Liver (tissue), 9 donors: ENCODE data around the gene ERP27. TPM values are rescaled to one million over a fixed set of nuclear protein-coding genes. Genes with fewer than 3 reads are reported as not detected.

Experiments
- DNase-seq: peaks from one replicate; pipeline ENCODE4 v3.0.0-alpha.2; 2017; ENCODE audit warnings: low spot score
- H3K27ac ChIP-seq, 2 donors: one replicate each; pipeline ENCODE4 v1.7.0; 2013; ENCODE audit warnings: inconsistent platforms in 2 of 2, low read length in 2 of 2, control low read depth in 1 of 2, low read depth in 1 of 2, mild to moderate bottlenecking in 1 of 2
- H3K27me3 ChIP-seq, 4 donors: one replicate each; pipeline versions ENCODE4 v1.6.1 to v1.7.0; 2013; ENCODE audit warnings: low read length in 3 of 4, inconsistent platforms in 1 of 4, mild to moderate bottlenecking in 1 of 4, moderate library complexity in 1 of 4; ENCODE audit not compliant: control insufficient read depth in 4 of 4, insufficient read depth in 4 of 4
- H3K36me3 ChIP-seq, 4 donors: one replicate each; pipeline versions ENCODE4 v1.6.1 to v1.7.0; 2013; ENCODE audit warnings: low read length in 3 of 4, mild to moderate bottlenecking in 3 of 4, low read depth in 1 of 4, moderate library complexity in 1 of 4; ENCODE audit not compliant: control insufficient read depth in 4 of 4, insufficient read depth in 3 of 4
- H3K4me1 ChIP-seq, 4 donors: one replicate each; pipeline versions ENCODE4 v1.6.1 to v1.7.0; 2013; ENCODE audit warnings: low read length in 3 of 4, mild to moderate bottlenecking in 3 of 4, moderate library complexity in 1 of 4; ENCODE audit not compliant: control insufficient read depth in 4 of 4, insufficient read depth in 4 of 4
- H3K4me3 ChIP-seq, 3 donors: one replicate each; pipeline versions ENCODE4 v1.6.1 to v1.7.0; 2013; ENCODE audit warnings: low read length in 3 of 3, control low read depth in 1 of 3, low read depth in 1 of 3, mild to moderate bottlenecking in 1 of 3
- H3K9ac ChIP-seq, 2 donors: one replicate each; pipeline ENCODE4 v1.7.0; 2013; ENCODE audit warnings: low read length in 2 of 2, mild to moderate bottlenecking in 2 of 2, moderate library complexity in 2 of 2, control low read depth in 1 of 2, low read depth in 1 of 2
- H3K9me3 ChIP-seq, 4 donors: one replicate each; pipeline versions ENCODE4 v1.6.1 to v1.7.0; 2013; ENCODE audit warnings: low read length in 3 of 4; ENCODE audit not compliant: control insufficient read depth in 4 of 4
- ATF3 ChIP-seq: IDR thresholded peaks from 2 replicates; pipeline ENCODE4 v1.6.1; 2016; ENCODE audit warnings: antibody characterized with exemption
- EGR1 ChIP-seq, 2 donors: IDR thresholded peaks; 2 replicates each; pipeline ENCODE4 v1.6.1; 2016 to 2018; ENCODE audit warnings: antibody characterized with exemption in 2 of 2, low read depth in 2 of 2
- FOXA1 ChIP-seq: IDR thresholded peaks from 2 replicates; pipeline ENCODE4 v1.6.1; 2016; ENCODE audit warnings: antibody characterized with exemption
- FOXA2 ChIP-seq: IDR thresholded peaks from 2 replicates; pipeline ENCODE4 v1.6.1; 2016; ENCODE audit warnings: antibody characterized with exemption
- GABPA ChIP-seq, 2 donors: IDR thresholded peaks in 1 of 2; conservative IDR thresholded peaks in 1 of 2; 2 replicates each; pipeline ENCODE4 v1.6.1; 2016; ENCODE audit warnings: antibody characterized with exemption in 2 of 2, mild to moderate bottlenecking in 1 of 2, moderate library complexity in 1 of 2
- HNF4A ChIP-seq, 2 donors: conservative IDR thresholded peaks; 2 replicates each; pipeline ENCODE4 v1.6.1; 2016; ENCODE audit warnings: antibody characterized with exemption in 2 of 2, mild to moderate bottlenecking in 2 of 2
- HNF4G ChIP-seq: IDR thresholded peaks from 2 replicates; pipeline ENCODE4 v1.6.1; 2016; ENCODE audit warnings: antibody characterized with exemption
- JUND ChIP-seq, 2 donors: IDR thresholded peaks; 2 replicates each; pipeline ENCODE4 v1.6.1; 2016; ENCODE audit warnings: antibody characterized with exemption in 2 of 2
- NR2F2 ChIP-seq: IDR thresholded peaks from 2 replicates; pipeline ENCODE4 v1.6.1; 2016; ENCODE audit warnings: antibody characterized with exemption
- RAD21 ChIP-seq, 2 donors: IDR thresholded peaks; 2 replicates each; pipeline ENCODE4 v1.6.1; 2016; ENCODE audit warnings: antibody characterized with exemption in 2 of 2, mild to moderate bottlenecking in 2 of 2
- REST ChIP-seq: IDR thresholded peaks from 2 replicates; pipeline ENCODE4 v1.6.1; 2016; ENCODE audit warnings: antibody characterized with exemption, mild to moderate bottlenecking
- RXRA ChIP-seq, 2 donors: IDR thresholded peaks; 2 replicates each; pipeline ENCODE4 v1.6.1; 2017 to 2018; ENCODE audit warnings: antibody characterized with exemption in 2 of 2, mild to moderate bottlenecking in 1 of 2
- SP1 ChIP-seq: IDR thresholded peaks from 2 replicates; pipeline ENCODE4 v1.6.1; 2018; ENCODE audit warnings: antibody characterized with exemption, mild to moderate bottlenecking
- TAF1 ChIP-seq: conservative IDR thresholded peaks from 2 replicates; pipeline ENCODE4 v1.6.1; 2016; ENCODE audit warnings: antibody characterized with exemption, mild to moderate bottlenecking
- YY1 ChIP-seq: IDR thresholded peaks from 2 replicates; pipeline ENCODE4 v1.6.1; 2016; ENCODE audit warnings: antibody characterized with exemption, mild to moderate bottlenecking
- WGBS: extraction: QIAGEN DNeasy Blood & Tissue Kit; methylation state at CpG from one replicate; pipeline ENCODE4 v1.1.7; 2013; 5-methylcytosine and 5-hydroxymethylcytosine counted together
- polyA plus RNA-seq, 2 donors: library from polyadenylated mRNA; stranded (reverse) in 1 of 2; unstranded in 1 of 2; fragments of 200-250 nt in 1 of 2; fragments of >200 nt in 1 of 2; fragmentation: Nextera tagmentation in 1 of 2; extraction: Ambion mirVana in 1 of 2; gene quantifications; one replicate each; pipeline versions ENCODE4 v1.2.1 to v1.2.3, GENCODE V29; 2013 to 2015
- total RNA-seq, 2 donors: library from RNA; depleted of rRNA; stranded (reverse); fragments of >200 nt; gene quantifications; one replicate each; pipeline ENCODE4 v1.2.3, GENCODE V29; 2014
- TF ChIP-seq, protein P1 (sequence below): IDR thresholded peaks from 2 replicates; pipeline ENCODE4 v1.6.1; 2016; ENCODE audit warnings: antibody characterized with exemption
- TF ChIP-seq, protein P2 (sequence below): IDR thresholded peaks from 2 replicates; pipeline ENCODE4 v1.6.1; 2016; ENCODE audit warnings: antibody characterized with exemption
- TF ChIP-seq, protein P3 (sequence below): fragments of 150-350 bp; IDR thresholded peaks from 2 replicates; pipeline ENCODE4 v1.5.1; 2017; ENCODE audit warnings: improper control_type of control experiment, low read depth, low read length; ENCODE audit not compliant: missing input control
- donor health status: healthy.
- donor health status: healthy.
- donor health status: healthy.
- donor health status: healthy.
- donor health status: healthy.

Gene ERP27
- total and polyA plus RNA-seq, 4 donors, result 0.14 to 5.8 (median 0.51) TPM

GRCh38 chr12:14960548-14961465 is 22.5 kb upstream of the ERP27 start:
- peak overlapping the region; percentile 30 to 62 (median 37) for H3K4me3 ChIP-seq
- TF ChIP-seq FOXA2 (no peak), EGR1 (IDR thresholded peaks at IDR 0.05; ENCODE audit: low read depth in 2 of 2) (no peak), YY1 (no peak), SP1 (no peak), JUND (IDR thresholded peaks at IDR 0.05) (no peak), FOXA1 (no peak), ATF3 (no peak), HNF4A (conservative IDR thresholded peaks at IDR 0.05) (no peak), RAD21 (IDR thresholded peaks at IDR 0.05) (no peak), RXRA (IDR thresholded peaks at IDR 0.05) (no peak), TAF1 (no peak), REST (no peak), NR2F2 (no peak), HNF4G (no peak), GABPA (IDR thresholded peaks at IDR 0.05 in 1 of 2, conservative IDR thresholded peaks at IDR 0.05 in 1 of 2) (no peak)
- TF ChIP-seq, protein P1, sequence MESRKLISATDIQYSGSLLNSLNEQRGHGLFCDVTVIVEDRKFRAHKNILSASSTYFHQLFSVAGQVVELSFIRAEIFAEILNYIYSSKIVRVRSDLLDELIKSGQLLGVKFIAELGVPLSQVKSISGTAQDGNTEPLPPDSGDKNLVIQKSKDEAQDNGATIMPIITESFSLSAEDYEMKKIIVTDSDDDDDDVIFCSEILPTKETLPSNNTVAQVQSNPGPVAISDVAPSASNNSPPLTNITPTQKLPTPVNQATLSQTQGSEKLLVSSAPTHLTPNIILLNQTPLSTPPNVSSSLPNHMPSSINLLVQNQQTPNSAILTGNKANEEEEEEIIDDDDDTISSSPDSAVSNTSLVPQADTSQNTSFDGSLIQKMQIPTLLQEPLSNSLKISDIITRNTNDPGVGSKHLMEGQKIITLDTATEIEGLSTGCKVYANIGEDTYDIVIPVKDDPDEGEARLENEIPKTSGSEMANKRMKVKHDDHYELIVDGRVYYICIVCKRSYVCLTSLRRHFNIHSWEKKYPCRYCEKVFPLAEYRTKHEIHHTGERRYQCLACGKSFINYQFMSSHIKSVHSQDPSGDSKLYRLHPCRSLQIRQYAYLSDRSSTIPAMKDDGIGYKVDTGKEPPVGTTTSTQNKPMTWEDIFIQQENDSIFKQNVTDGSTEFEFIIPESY, result no peak
- TF ChIP-seq, protein P2, sequence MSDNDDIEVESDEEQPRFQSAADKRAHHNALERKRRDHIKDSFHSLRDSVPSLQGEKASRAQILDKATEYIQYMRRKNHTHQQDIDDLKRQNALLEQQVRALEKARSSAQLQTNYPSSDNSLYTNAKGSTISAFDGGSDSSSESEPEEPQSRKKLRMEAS, result no peak
- TF ChIP-seq, protein P3, sequence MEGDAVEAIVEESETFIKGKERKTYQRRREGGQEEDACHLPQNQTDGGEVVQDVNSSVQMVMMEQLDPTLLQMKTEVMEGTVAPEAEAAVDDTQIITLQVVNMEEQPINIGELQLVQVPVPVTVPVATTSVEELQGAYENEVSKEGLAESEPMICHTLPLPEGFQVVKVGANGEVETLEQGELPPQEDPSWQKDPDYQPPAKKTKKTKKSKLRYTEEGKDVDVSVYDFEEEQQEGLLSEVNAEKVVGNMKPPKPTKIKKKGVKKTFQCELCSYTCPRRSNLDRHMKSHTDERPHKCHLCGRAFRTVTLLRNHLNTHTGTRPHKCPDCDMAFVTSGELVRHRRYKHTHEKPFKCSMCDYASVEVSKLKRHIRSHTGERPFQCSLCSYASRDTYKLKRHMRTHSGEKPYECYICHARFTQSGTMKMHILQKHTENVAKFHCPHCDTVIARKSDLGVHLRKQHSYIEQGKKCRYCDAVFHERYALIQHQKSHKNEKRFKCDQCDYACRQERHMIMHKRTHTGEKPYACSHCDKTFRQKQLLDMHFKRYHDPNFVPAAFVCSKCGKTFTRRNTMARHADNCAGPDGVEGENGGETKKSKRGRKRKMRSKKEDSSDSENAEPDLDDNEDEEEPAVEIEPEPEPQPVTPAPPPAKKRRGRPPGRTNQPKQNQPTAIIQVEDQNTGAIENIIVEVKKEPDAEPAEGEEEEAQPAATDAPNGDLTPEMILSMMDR, result no peak
- H3K36me3 ChIP-seq, result no peaks in the 10 kb centered on the region
- H3K9me3 ChIP-seq, result no peaks in the 10 kb centered on the region
- peak overlapping the region; percentile 1 to 80 for H3K9ac ChIP-seq
- DNase-seq, result no peak
- peaks cover 0 to 5% (median 1%) of the 10 kb centered on the region in 4 donors for H3K4me1 ChIP-seq
- no peaks in the 10 kb centered on the region for H3K27me3 ChIP-seq
- WGBS, result 54% methylated on average over 13 of the region's 13 CpGs
- peak overlapping the region; percentile 63 to 88 for H3K27ac ChIP-seq
